Stimulated activated CD4-positive, alpha-beta T cell treated with anti-CD3 and anti-CD28 coated beads, Interleukin-15, amount 100 ng/mL, for 24 hours (primary cell): ENCODE results near the gene MYH7.

ENCODE experiments used
- DNase-seq: peaks from one replicate; pipeline ENCODE4 v3.0.0-alpha.2; 2020

MYH7 gene

GRCh38 chr14:23447361-23448350 lies 12.2 kb upstream of the MYH7 start:
- no peak for DNase-seq

GRCh38 chr14:23446291-23446851 lies 10.9 kb upstream of the MYH7 start:
- no peak for DNase-seq

- no peak for DNase-seq
These were observed 10.3 kb upstream of the MYH7 start for GRCh38 chr14:23445773-23446172.

- DNase-seq = no peak
These were observed 8.9 kb upstream of the MYH7 start for GRCh38 chr14:23444314-23444713.

GRCh38 chr14:23443881-23444280 lies 8.4 kb upstream of the MYH7 start:
- DNase-seq = no peak

GRCh38 chr14:23443411-23443812 lies 8.0 kb upstream of the MYH7 start:
- DNase-seq = no peak

- DNase-seq = no peak
These were observed 7.4 kb upstream of the MYH7 start for GRCh38 chr14:23442721-23443356.

GRCh38 chr14:23441076-23441475 lies 5.6 kb upstream of the MYH7 start:
- no peak for DNase-seq

- DNase-seq = no peak
These were observed 3.8 kb upstream of the MYH7 start for GRCh38 chr14:23439107-23439835.

GRCh38 chr14:23438101-23438971 lies 2.9 kb upstream of the MYH7 start:
- no peak for DNase-seq

GRCh38 chr14:23437133-23438100 lies 2.0 kb upstream of the MYH7 start:
- no peak for DNase-seq

- no peak for DNase-seq
These were observed 1.1 kb upstream of the MYH7 start for GRCh38 chr14:23436327-23437132.

- no peak for DNase-seq
These were observed 805 bp downstream of the MYH7 start for GRCh38 chr14:23434488-23435222.

GRCh38 chr14:23433457-23433856 lies 2.0 kb downstream of the MYH7 start:
- DNase-seq = no peak

- no peak for DNase-seq
These were observed 2.5 kb downstream of the MYH7 start for GRCh38 chr14:23432946-23433345.

GRCh38 chr14:23432102-23432925 lies 3.1 kb downstream of the MYH7 start:
- DNase-seq = no peak

- no peak for DNase-seq
These were observed 4.0 kb downstream of the MYH7 start for GRCh38 chr14:23431486-23431885.

- no peak for DNase-seq
These were observed 4.8 kb downstream of the MYH7 start for GRCh38 chr14:23430723-23431085.
